Measurements from ENCODE around the gene KCNH8.

KCNH8 gene

DNA sequence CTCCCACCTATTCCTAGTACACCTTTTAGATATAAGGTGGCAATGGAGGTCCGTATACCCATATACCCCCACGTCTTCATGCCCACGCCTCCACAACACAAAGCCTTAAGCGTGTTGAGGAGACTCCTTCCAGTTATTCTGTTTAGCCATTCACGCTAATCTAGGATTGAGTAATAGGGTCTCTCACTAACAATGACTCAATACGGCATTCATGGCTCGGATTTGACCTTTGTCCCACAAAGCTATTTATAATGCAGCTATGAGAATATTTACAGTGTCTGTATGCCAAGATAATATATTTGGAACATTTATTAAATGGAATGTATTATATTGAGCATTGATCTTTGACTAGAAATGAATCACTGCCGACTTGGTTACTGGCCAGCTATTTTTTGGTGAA is 215.8 kb downstream of the KCNH8 start:
- no peak for DNase-seq (ENCODE audit: low read depth)

DNA sequence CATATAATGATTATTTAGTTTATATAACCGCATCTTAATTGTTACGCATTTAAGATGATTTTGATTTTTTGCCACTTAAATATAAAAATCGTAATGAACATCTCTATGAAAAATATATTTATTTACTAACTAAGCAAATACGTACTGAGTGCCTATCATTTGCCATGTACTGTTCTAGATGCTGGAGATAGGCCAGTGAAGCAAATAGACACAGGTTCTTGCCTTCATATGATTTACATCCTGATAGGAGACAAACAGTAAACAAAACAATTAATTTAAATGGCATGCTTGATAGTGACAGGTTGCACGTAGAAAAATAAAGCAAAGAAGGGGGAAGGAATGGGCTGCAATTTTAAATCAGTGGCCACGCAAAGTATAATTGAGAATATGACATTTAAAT is 217.2 kb downstream of the KCNH8 start:
- DNase-seq (ENCODE audit: low read depth), result no peak

DNA sequence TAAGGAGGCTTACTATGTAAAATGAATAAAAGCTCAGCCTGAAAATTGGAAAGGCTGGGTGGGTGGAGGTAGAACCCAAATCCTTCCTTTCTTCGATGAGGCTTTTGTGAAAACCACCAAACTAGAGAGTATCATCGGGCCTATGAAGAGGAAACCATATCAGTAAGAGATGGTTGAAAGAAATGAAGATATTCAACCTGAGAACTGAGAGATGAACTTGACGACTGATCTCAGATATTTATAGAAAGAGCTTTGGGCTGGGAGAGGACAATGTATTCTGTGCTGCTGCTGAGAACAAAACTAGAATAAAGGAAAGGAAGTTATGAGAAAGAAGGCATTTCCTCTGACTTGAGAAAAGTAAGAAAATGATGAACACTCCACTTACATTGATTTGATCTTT is 236.6 kb downstream of the KCNH8 start:
- no peak for DNase-seq (ENCODE audit: low read depth)

DNA sequence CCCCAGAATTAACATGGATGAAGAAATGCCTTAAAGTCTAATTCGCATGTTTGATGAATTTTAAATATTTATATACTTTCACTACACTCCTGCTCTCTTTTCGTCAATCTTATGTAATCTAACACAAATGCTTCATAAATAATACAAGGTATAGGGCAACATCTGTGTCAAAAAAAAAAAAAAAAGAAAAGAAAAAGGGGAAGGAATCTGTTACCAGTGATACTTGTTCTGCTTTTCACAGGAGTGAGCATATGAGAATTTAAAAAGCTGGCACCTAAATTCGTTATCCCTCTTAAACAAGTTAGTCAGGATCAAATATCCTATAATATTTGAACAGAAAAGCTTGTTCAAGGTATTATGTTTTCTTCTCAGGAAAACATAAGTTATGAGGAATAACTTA is 243.8 kb downstream of the KCNH8 start:
- DNase-seq (ENCODE audit: low read depth), result no peak

DNA sequence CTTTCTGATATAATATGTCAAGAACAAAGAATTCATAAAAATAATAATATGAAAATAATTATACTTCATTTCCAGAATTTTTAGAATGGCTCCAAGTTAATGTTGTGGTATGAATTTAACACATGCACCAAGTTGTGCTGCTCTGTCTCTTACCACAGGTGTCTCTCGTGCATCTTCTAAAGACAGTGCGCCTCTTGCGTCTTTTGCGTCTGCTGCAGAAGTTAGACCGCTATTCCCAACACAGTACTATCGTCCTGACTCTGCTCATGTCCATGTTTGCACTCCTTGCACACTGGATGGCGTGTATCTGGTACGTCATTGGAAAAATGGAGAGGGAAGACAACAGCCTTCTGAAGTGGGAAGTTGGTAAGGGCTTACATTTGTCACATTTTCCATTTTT is 246.6 kb downstream of the KCNH8 start:
- DNase-seq (ENCODE audit: low read depth), result no peak

DNA sequence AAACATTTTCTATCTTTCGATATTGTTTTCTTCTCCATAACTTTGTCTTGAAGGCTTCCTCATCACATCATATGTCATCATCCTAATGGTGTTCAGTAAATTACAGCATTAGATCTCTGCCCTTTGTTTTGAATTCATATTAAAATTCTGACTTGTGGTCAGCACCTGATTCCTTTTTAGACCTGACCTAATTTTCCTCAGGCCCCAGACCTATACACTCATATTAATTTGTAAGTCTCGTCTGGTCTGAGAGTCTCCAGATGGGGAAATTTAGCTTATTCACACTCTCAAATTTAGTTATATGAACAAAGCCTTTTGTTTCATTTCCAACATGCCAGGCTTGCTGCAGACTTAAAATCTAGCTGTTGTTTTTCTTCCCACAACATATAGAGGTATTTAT is 248.4 kb downstream of the KCNH8 start:
- no peak for DNase-seq (ENCODE audit: low read depth)

DNA sequence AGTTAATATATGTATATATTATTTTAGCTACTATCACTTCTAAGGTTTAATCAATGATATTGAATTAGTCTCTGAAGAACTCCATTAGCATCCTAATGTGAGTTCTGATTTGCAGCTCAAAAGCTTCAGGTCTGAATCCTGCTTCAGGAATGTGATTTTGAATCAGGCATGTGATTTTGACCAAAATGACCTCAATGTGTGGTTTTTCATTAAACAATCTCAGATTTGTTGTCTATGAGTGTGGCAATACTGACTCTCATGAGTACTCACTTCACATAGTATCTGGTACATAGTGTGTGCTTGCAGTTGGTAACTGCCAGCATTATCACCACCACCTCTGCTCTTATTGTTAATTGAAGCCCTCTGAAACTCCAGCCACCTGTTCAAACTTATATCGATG is 251.0 kb downstream of the KCNH8 start:
- no peak for DNase-seq (ENCODE audit: low read depth)

DNA sequence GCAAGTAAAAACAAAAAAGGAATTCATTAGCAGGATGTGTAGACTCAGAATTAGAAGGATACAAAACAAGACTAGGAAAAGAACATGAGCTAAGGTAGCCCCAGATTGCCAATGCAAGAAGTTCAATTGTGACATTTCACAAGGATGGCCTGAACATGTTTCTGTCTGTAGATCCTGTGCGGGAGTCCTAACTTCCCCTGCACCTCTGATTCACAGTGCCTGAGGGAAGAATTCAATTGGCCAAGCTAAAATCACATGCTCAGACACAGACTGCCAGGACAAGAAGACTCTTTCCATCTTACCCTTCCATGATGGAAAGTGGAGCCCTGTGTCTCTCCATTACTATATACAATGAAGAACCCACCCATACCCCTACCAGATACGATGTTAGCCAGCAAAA is 251.5 kb downstream of the KCNH8 start:
- no peak for DNase-seq (ENCODE audit: low read depth)

DNA sequence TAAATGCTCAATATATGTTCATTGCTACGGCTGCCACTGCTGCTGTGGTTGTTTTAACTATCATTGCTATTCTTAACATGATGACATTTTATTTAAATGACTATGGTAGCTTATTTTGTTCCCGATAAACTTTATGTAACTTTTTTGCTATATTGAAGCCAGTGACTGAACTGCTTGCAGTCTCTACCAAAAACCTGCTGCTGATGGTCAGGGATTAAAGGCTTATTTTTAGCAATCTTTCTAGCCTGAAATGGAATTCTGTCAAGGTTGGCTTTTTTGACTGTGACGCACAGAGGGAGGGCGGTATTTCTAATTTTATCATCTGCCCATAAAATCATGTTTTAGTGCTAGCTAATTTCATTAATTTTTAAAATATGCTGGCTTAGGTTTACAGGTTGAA is 271.8 kb downstream of the KCNH8 start:
- DNase-seq (ENCODE audit: low read depth), result no peak

DNA sequence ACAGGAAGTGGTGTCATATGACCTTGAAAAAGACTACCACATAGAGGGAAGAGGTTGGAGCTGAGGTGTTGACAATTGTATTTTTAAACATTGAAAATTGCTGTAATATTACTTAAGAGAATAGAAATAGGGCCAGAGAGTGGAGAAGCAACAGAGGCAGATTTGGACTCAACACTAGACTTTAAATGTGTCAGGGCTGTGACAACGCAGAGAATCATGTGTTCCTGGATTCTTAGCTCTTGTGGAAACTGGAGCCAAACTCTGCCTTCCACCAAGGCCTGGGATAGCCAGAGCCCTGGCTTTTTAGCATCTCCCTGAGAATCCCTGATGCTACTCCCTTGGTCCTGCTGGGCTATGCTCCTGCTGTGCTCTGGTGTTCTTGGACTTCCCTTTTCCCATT is 277.5 kb downstream of the KCNH8 start:
- DNase-seq (ENCODE audit: low read depth), result no peak

DNA sequence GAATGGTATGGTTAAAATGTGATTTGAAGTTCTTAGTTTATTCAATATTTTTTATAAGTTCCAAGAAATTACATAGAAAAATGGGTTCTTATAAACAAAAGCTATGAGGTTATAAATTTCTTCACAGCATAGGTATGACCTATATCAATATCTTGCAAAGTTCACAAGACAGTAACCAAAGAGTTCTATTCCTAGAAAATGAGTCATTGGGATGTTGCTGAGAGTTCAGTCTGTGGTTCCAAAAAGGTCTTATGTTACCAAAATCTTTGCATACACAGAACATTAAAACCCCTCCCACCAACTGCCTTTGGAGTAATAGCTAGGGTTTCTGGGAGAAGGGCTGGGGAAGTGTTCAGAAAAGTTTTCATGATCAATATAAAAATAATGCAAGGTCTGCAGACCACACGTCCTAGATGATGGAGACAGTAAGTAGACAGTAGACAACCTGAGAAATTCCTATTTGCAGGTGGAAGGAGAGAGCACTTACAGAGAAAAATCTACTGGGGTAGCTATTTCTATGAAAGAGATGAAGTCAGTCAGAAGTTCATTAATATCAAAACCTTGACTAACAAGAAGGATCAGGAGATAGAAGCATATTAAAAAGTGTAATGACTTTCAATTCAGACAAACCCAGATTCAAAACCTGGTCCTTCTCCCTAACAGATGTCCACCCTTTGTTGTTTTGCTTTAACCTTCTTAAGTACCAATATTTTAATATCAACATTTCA is 279.3 kb downstream of the KCNH8 start:
- no peak for DNase-seq (ENCODE audit: low read depth)

DNA sequence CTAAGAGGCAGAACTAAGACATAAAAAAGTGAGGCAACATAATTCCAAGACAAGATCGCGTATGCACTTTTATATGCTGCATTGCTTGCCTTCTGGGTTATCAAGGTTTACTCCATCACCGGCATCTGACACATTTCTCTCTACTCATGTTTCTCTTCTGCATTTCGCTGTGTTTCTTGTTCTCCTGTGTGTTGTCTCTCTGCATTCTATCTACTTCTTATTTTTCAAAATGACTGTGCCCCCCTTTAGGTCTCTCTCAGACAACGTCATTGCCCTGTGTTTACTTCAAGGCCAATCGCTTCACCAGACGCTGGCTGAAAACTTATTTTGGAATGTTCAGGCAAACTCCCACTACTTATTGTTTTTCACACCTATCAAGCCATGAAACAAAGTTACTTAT is 280.4 kb downstream of the KCNH8 start:
- no peak for DNase-seq (ENCODE audit: low read depth)

DNA sequence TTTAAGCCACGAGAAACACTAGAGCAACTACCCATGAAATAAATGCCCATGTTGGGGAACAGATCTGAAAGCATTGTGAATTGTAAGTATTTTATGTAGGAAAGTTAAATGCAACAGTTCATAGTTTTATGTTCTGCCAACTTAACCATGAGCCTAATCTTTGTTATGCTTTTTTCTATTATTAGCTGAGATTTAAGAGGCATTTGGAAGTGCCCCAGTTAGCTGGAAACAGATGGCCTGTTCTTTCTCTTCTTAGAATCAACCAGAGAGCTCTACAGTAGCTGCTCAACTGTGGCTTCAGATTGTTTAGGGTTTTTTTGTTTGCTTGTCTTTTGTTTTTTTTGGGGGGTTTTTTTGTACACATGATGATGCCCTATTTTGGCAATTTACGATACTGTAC is 284.4 kb downstream of the KCNH8 start:
- DNase-seq (ENCODE audit: low read depth), result no peak

DNA sequence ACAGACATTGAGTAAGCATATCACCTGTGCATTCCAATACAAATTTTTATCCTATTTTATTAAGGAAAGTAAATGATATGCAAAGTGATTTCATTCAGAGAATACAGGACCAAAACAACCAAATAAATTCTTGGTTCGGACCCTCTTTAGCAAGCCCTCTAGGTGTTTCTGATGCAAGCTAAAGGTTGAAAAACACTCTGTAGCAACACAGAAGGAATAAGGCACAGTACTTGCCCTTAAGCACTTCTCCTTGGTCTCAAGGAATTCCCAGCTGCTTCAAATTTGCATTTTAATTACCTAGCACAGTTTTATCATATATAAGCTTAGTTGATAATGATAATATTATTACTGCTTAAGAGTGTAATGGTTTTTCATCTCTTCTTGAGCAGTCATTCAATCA is 288.4 kb downstream of the KCNH8 start:
- DNase-seq (ENCODE audit: low read depth), result no peak

DNA sequence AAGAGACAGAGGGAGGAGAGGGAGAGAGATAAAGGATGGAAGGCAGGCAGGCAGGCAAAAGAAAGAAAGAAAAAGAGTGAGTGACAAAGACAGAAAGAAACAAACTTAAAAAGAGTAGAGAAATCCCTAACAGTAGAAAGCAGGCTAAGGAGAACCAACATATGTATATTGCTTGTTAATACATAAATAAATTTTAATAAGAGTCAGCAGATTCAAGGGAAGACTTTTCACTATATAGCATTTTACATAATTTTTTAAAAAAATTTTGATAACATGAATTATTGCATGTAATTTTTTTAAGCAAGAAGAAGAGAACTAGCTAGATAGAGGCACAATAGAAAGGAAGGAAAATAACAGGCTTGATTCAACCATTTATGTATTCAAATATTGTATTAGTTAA is 291.6 kb downstream of the KCNH8 start:
- no peak for DNase-seq (ENCODE audit: low read depth)

DNA sequence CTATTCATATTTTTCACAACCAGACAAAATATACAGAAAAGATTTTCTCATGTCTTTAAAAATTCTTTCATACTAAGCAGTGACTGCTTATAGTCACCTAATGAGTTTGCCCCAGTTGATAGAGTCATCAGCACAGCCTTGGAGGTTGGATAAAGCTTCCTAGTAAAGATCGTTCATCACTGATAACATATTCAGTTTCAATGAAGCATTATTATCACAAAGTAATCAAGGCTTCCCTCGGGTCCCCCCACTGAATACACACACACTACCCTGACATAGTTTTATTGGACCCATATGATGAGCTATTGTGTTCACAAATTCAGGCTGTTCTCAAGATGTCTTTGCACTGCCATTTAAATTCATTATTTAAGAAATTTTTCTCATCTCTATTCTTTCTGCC is 297.8 kb downstream of the KCNH8 start:
- DNase-seq (ENCODE audit: low read depth), result no peak

DNA sequence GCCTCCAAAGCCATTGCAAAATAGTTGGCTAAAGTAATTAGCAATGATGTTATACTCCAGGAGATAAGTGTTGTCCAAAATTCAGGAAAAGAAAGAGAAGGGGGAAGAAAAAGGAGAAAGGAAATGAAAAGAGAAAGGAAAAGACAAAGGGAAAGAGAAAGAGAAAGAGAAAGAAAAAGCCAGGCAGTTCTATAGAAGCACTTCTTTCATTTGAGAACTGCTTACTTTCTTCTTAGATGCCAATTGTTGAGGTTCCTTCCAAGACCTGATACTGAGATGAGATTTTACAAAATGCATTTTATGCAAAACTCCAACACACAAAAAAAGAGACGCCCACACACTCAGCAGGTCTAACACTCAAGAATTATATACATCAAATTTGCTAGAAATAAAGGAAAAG is 298.4 kb downstream of the KCNH8 start:
- no peak for DNase-seq (ENCODE audit: low read depth)

DNA sequence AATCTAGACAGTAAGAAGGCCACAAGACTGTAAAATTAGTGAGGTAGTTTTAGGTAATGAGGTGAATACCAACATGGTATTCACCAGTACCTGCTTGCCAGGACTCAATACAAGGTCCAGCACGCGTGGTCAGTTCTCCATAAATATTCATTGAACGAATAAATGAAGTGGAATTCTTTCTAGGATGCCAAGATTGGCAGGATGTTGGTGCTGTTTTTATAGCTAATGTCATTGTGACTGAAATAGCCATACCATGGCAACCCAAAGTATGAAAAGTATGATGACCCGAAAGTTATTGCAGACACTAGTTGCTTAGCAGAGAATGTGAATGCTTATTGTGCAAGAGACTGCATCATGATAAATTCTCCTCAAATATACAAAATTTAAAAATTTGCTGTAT is 307.2 kb downstream of the KCNH8 start:
- no peak for DNase-seq (ENCODE audit: low read depth)

DNA sequence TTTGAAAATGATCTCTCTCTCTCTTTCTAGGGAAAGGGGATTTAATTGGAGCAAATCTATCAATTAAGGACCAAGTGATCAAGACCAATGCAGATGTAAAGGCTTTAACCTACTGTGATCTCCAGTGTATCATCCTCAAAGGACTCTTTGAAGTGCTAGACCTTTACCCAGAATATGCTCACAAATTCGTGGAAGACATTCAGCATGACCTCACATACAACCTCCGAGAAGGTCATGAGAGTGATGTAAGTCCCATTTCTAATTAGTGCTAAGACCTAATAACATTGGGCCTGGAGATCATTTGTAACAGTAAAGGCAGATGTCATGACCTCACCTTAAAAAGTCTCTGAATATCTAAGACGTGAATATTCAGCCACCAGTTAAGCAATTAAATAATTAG is 308.4 kb downstream of the KCNH8 start:
- DNase-seq (ENCODE audit: low read depth), result no peak

DNA sequence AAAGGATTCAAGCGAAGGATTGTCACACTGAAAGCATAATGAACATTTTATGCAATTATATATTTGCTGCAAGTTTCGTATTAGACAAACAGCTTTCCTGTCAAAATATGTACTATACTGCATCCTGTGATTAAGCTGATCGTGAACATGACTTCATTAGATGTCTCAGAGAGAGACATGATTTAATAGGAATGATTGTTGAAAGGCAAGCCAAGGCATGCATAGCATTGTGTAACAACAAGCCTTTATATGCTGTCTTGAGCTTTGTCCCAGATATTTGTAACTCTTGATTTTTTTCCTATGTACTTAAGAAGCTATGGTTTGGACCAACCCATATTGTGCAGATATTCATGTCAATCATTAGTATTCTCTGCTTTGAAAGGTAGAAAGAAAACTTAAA is 309.1 kb downstream of the KCNH8 start:
- no peak for DNase-seq (ENCODE audit: low read depth)

DNA sequence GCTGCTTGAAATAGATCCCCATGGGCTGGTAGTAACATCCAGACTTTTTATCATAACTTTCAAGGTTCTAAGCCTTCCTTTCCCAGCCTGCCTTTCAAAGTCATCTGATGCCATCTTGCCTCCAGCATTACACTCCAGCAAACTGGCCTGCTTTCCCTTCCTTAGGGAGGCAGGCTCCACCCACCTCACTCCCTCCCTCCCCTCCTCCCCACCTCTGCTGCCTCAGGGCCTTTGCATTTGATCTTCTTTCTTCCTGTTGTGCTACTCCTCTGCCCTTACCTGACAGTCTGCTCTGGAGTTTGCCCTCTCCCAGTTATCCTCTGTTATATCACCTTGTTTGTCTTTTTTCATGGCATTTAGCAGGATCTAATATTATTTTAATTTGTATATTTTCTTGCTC is 319.5 kb downstream of the KCNH8 start:
- no peak for DNase-seq (ENCODE audit: low read depth)

DNA sequence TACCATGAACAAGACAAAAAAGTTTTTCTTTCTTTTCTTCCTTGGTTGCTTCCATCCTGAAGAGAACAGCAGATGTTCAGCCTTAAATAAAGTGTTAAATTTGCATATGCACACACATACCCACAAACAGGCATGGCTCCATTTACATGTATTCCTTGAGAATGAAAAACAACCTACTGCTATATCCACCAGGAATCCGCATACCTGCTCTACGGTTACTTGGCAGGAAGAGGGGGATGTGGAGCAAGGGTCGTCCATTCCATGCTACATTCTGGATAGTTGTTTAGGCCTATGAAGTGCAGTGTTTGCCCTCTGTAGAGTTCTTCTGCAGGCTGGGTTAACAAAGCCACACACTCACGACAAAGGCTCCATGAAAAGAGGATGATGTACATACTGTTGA is 322.8 kb downstream of the KCNH8 start:
- DNase-seq (ENCODE audit: low read depth), result no peak

DNA sequence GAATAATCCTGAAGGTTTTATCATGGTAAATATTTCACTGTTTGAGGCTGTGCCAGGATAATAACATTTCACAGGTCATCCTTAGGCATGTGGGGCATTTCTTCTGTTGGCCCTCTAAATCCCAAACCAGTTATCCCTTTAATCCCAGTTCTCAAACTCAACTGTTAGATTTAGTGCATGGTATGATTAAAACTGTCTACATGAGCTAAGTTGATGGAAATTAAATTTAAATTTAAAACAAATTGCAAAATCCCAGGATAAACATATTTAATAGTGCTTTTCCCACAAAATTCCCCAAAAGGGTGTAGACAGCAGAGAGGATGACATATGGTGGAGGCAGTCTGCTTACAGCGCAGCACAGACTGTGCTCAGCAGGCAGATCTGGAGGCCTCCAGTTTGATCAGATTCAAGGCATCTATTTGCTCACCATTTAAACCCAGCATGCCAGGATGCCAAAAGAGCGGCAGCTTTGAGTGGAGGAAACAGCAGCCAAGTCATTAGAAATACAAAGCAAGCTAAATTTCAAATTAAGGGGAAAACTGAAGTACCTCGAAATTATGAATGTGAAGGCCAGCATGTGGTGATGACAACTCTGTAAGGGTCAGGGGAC is 325.8 kb downstream of the KCNH8 start:
- no peak for DNase-seq (ENCODE audit: low read depth)

DNA sequence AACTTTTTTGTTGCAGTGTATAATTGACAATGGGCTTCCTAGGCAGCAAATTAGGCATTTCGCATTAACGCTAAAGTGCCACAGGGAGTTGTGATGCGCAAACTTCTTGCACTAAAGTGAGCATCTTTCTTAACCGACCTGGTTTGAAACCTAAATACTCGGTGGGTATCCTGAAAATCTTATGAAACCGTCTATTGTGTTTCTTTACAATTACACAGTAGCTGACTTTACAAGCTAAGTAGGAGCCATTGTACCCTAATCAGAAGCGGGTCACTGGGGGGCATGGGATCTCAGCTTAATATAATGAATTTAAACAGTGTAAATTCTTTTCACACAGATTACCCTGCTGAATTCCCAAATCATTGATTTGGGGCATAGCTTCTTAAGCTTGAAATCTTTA is 328.0 kb downstream of the KCNH8 start:
- DNase-seq (ENCODE audit: low read depth), result no peak
